ENCODE measurements around the gene TRPM1. TPM values are rescaled to one million over a fixed set of nuclear protein-coding genes. Genes with fewer than 3 reads are reported as not detected.

Gene TRPM1
- total RNA-seq, 1 donor from 2014 or later, result not detected

- Mint-ChIP-seq H3K36me3 (ENCODE audit: low read depth, unreplicated experiment) (no peaks in the 10 kb centered on the region), H3K4me1 (ENCODE audit: low read depth, unreplicated experiment) (peaks cover 11% of the 10 kb centered on the region), H3K27ac (ENCODE audit: unreplicated experiment) (no peak overlapping the region), H3K9me3 (ENCODE audit: unreplicated experiment) (peaks cover 5% of the 10 kb centered on the region), H3K27me3 (ENCODE audit: low read depth, unreplicated experiment) (peaks cover 20% of the 10 kb centered on the region), H3K4me3 (ENCODE audit: unreplicated experiment) (no peak overlapping the region)
- H3K4me1 ChIP-seq (ENCODE audit: insufficient read depth, low read length), result peaks cover 4% of the 10 kb centered on the region
- no peaks in the 10 kb centered on the region for H4K20me1 ChIP-seq (ENCODE audit: insufficient read depth, low read length)
- no peak overlapping the region for H3K4me3 ChIP-seq (ENCODE audit: insufficient read depth, low read depth, low read length)
- no peak overlapping the region for H3K9ac ChIP-seq (ENCODE audit: low read length)
- no peak overlapping the region for H3K4me2 ChIP-seq (ENCODE audit: low read length)
- no peaks in the 10 kb centered on the region for H3K36me3 ChIP-seq (ENCODE audit: insufficient read depth, low read length)
- TF ChIP-seq CTCF (IDR thresholded peaks at IDR 0.05; ENCODE audit: insufficient read depth, low read depth, low read length) (no peak), EZH2 (IDR thresholded peaks at IDR 0.05; ENCODE audit: insufficient read depth, low read length) (no peak)
- no peak overlapping the region for H2AFZ ChIP-seq (ENCODE audit: low read depth, low read length)
- H3K27ac ChIP-seq (ENCODE audit: low read depth, low read length), result no peak overlapping the region
- peaks cover 2% of the 10 kb centered on the region for H3K27me3 ChIP-seq (ENCODE audit: insufficient read depth, low read length)
- FAIRE-seq (no peak), DNase-seq (ENCODE audit: low read depth) (no peak)
- H3K9me3 ChIP-seq (ENCODE audit: insufficient read depth, low read depth, low read length), result no peaks in the 10 kb centered on the region
- H3K79me2 ChIP-seq (ENCODE audit: insufficient read depth, low read length), result no peaks in the 10 kb centered on the region
These were observed 15.2 kb downstream of the TRPM1 start for GRCh38 chr15:31086344-31086743.

- Histone ChIP-seq H3K36me3 (ENCODE audit: insufficient read depth, low read length) (no peaks in the 10 kb centered on the region), H3K9ac (ENCODE audit: low read length) (no peak overlapping the region), H3K27me3 (ENCODE audit: insufficient read depth, low read length) (peaks cover 2% of the 10 kb centered on the region), H3K4me3 (ENCODE audit: insufficient read depth, low read depth, low read length) (no peak overlapping the region), H3K9me3 (ENCODE audit: insufficient read depth, low read depth, low read length) (no peaks in the 10 kb centered on the region), H3K4me1 (ENCODE audit: insufficient read depth, low read length) (peaks cover 4% of the 10 kb centered on the region), H3K27ac (ENCODE audit: low read depth, low read length) (no peak overlapping the region), H3K4me2 (ENCODE audit: low read length) (no peak overlapping the region), H4K20me1 (ENCODE audit: insufficient read depth, low read length) (no peaks in the 10 kb centered on the region), H3K79me2 (ENCODE audit: insufficient read depth, low read length) (no peaks in the 10 kb centered on the region), H2AFZ (ENCODE audit: low read depth, low read length) (no peak overlapping the region)
- Mint-ChIP-seq H3K36me3 (ENCODE audit: low read depth, unreplicated experiment) (no peaks in the 10 kb centered on the region), H3K27me3 (ENCODE audit: low read depth, unreplicated experiment) (peaks cover 22% of the 10 kb centered on the region), H3K27ac (ENCODE audit: unreplicated experiment) (no peak overlapping the region), H3K4me3 (ENCODE audit: unreplicated experiment) (no peak overlapping the region), H3K9me3 (ENCODE audit: unreplicated experiment) (peaks cover 5% of the 10 kb centered on the region), H3K4me1 (ENCODE audit: low read depth, unreplicated experiment) (peaks cover 5% of the 10 kb centered on the region)
- no peak for FAIRE-seq
- DNase-seq (ENCODE audit: low read depth), result no peak
- TF ChIP-seq EZH2 (IDR thresholded peaks at IDR 0.05; ENCODE audit: insufficient read depth, low read length), result no peak
- no peak for TF ChIP-seq CTCF (IDR thresholded peaks at IDR 0.05; ENCODE audit: insufficient read depth, low read depth, low read length)
These were observed 16.2 kb downstream of the TRPM1 start for GRCh38 chr15:31085359-31085758.

GRCh38 chr15:31084176-31084575, 17.3 kb downstream of the TRPM1 start:
- H3K4me3 Mint-ChIP-seq (ENCODE audit: unreplicated experiment), result no peak overlapping the region
- Histone ChIP-seq H3K79me2 (ENCODE audit: insufficient read depth, low read length) (no peaks in the 10 kb centered on the region), H4K20me1 (ENCODE audit: insufficient read depth, low read length) (no peaks in the 10 kb centered on the region), H3K4me2 (ENCODE audit: low read length) (no peak overlapping the region), H3K4me3 (ENCODE audit: insufficient read depth, low read depth, low read length) (no peak overlapping the region), H3K36me3 (ENCODE audit: insufficient read depth, low read length) (no peaks in the 10 kb centered on the region), H2AFZ (ENCODE audit: low read depth, low read length) (no peak overlapping the region), H3K27ac (ENCODE audit: low read depth, low read length) (no peak overlapping the region), H3K4me1 (ENCODE audit: insufficient read depth, low read length) (peaks cover 9% of the 10 kb centered on the region), H3K9me3 (ENCODE audit: insufficient read depth, low read depth, low read length) (no peaks in the 10 kb centered on the region), H3K27me3 (ENCODE audit: insufficient read depth, low read length) (peaks cover 2% of the 10 kb centered on the region), H3K9ac (ENCODE audit: low read length) (no peak overlapping the region)
- FAIRE-seq (no peak), DNase-seq (ENCODE audit: low read depth) (no peak)
- H3K36me3 Mint-ChIP-seq (ENCODE audit: low read depth, unreplicated experiment), result no peaks in the 10 kb centered on the region
- peaks cover 24% of the 10 kb centered on the region for H3K27me3 Mint-ChIP-seq (ENCODE audit: low read depth, unreplicated experiment)
- no peak overlapping the region for H3K27ac Mint-ChIP-seq (ENCODE audit: unreplicated experiment)
- H3K4me1 Mint-ChIP-seq (ENCODE audit: low read depth, unreplicated experiment), result peaks cover 12% of the 10 kb centered on the region
- H3K9me3 Mint-ChIP-seq (ENCODE audit: unreplicated experiment), result peaks cover 5% of the 10 kb centered on the region
- TF ChIP-seq CTCF (IDR thresholded peaks at IDR 0.05; ENCODE audit: insufficient read depth, low read depth, low read length) (no peak), EZH2 (IDR thresholded peaks at IDR 0.05; ENCODE audit: insufficient read depth, low read length) (no peak)

All from astrocyte (in vitro differentiated cells and primary cell).